Choroid plexus epithelial cell (primary cell): ENCODE measurements around the gene MEIS2.

Source experiments
- DNase-seq: peaks from one replicate; pipeline ENCODE4 v3.0.0-alpha.2; 2010; ENCODE audit warnings: low read depth
- H3K4me3 ChIP-seq: 2 replicates; pipeline ENCODE4 v1.5.1; 2011; ENCODE audit warnings: low read depth, mild to moderate bottlenecking, control low read depth, low read length, moderate library complexity
- TF ChIP-seq, protein P1 (sequence below): conservative IDR thresholded peaks from 2 replicates; pipeline ENCODE4 v1.5.1; 2011; ENCODE audit warnings: low read depth, mild to moderate bottlenecking, control low read depth, inconsistent platforms, low read length, moderate library complexity

MEIS2 gene

GRCh38 chr15:37117030-37117429 lies 16.7 kb upstream of the MEIS2 start:
- DNase-seq, result no peak
- no peak overlapping the region for H3K4me3 ChIP-seq
- TF ChIP-seq, protein P1, sequence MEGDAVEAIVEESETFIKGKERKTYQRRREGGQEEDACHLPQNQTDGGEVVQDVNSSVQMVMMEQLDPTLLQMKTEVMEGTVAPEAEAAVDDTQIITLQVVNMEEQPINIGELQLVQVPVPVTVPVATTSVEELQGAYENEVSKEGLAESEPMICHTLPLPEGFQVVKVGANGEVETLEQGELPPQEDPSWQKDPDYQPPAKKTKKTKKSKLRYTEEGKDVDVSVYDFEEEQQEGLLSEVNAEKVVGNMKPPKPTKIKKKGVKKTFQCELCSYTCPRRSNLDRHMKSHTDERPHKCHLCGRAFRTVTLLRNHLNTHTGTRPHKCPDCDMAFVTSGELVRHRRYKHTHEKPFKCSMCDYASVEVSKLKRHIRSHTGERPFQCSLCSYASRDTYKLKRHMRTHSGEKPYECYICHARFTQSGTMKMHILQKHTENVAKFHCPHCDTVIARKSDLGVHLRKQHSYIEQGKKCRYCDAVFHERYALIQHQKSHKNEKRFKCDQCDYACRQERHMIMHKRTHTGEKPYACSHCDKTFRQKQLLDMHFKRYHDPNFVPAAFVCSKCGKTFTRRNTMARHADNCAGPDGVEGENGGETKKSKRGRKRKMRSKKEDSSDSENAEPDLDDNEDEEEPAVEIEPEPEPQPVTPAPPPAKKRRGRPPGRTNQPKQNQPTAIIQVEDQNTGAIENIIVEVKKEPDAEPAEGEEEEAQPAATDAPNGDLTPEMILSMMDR, result no peak

GRCh38 chr15:37115538-37115937 lies 15.2 kb upstream of the MEIS2 start:
- no peak overlapping the region for H3K4me3 ChIP-seq
- no peak for DNase-seq
- TF ChIP-seq, protein P1, result no peak

DNA sequence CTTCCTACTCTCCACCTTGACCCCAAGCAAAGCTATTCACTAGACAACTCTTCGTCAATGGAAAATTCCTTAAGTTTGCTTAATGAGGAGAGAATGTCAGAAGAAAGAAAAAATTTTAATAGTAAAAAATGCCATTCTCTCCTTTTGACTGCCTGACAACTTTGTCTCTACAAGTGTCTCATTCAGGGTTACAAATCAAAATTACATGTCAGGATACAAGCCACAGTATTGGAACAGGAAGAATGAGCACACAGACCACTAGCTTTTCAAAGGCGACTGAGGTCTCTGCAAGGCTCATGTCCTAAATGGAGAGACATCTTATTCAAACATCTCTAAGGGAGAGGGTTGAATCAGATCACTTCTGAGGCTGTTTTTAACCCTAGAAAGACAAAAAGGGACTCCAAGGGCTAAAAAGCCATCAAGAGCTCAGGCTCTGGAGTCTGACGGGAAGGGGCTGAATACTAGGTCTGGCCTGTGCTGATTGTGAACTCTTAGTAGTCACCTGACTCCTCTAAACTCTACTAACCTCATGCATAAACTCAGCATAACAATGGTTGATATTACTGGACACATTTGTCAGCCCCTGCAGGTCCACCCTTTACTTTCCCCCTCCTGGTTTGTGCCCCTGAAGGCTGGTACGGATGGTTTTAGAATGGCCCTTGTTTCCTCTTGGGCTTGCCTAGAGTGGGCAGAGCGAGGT lies 12.8 kb upstream of the MEIS2 start:
- TF ChIP-seq, protein P1, result no peak
- no peak overlapping the region for H3K4me3 ChIP-seq
- no peak for DNase-seq

GRCh38 chr15:37112171-37112570 lies 11.8 kb upstream of the MEIS2 start:
- no peak for DNase-seq
- TF ChIP-seq, protein P1, result no peak
- H3K4me3 ChIP-seq, result no peak overlapping the region

DNA sequence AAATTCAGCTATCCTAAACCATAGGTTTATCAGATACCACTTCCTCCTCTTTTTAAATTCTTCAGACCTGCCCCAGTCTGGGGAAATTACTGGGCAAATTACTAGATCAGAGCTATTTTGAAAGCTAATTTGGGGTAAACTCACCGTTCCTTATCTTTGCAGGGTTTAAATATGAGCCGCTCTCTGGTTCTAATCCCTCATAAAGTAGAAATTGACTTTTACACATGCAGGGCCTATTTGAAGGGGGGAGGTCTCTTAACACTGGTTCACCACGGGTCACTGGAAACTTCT lies 11.0 kb upstream of the MEIS2 start:
- DNase-seq, result no peak
- TF ChIP-seq, protein P1, result no peak
- H3K4me3 ChIP-seq, result no peak overlapping the region

- no peak for DNase-seq
- H3K4me3 ChIP-seq, result no peak overlapping the region
- TF ChIP-seq, protein P1, result no peak
Observed at GRCh38 chr15:37109872-37110572, 9.7 kb upstream of the MEIS2 start.
